Measurements from ENCODE around the gene CAVIN1.
"Not testable (repeated sequence)": the region's sequence is repeated elsewhere in the genome, so short reads cannot be mapped to it uniquely, and the experiment has no call there.

The CAVIN1 gene

GRCh38 chr17:42405076-42405475 is 18.0 kb downstream of the CAVIN1 start:
- no peak for DNase-seq (ENCODE audit: low spot score)

GRCh38 chr17:42404326-42405055 is 18.6 kb downstream of the CAVIN1 start:
- DNase-seq (ENCODE audit: low spot score), result no peak

- no peak for DNase-seq (ENCODE audit: low spot score)
These were observed 19.9 kb downstream of the CAVIN1 start for GRCh38 chr17:42403150-42403549.

GRCh38 chr17:42402117-42402516 is 20.9 kb downstream of the CAVIN1 start:
- no peak for DNase-seq (ENCODE audit: low spot score)

GRCh38 chr17:42400844-42401375 is 22.1 kb downstream of the CAVIN1 start:
- DNase-seq (ENCODE audit: low spot score), result not testable (repeated sequence)

- no peak for DNase-seq (ENCODE audit: low spot score)
These were observed 22.9 kb downstream of the CAVIN1 start for GRCh38 chr17:42399948-42400843.

- DNase-seq (ENCODE audit: low spot score), result no peak
These were observed 23.9 kb downstream of the CAVIN1 start for GRCh38 chr17:42399121-42399520.

- DNase-seq (ENCODE audit: low spot score), result not testable (repeated sequence)
These were observed 27.5 kb downstream of the CAVIN1 start for GRCh38 chr17:42395601-42396000.

- no peak for DNase-seq (ENCODE audit: low spot score)
These were observed 28.2 kb downstream of the CAVIN1 start for GRCh38 chr17:42394838-42395237.

- no peak for DNase-seq (ENCODE audit: low spot score)
These were observed 30.2 kb downstream of the CAVIN1 start for GRCh38 chr17:42392692-42393415.

- DNase-seq (ENCODE audit: low spot score), result not testable (repeated sequence)
These were observed 31.6 kb downstream of the CAVIN1 start for GRCh38 chr17:42391439-42391838.

GRCh38 chr17:42389899-42390298 is 33.2 kb downstream of the CAVIN1 start:
- no peak for DNase-seq (ENCODE audit: low spot score)

GRCh38 chr17:42389135-42389417 is 34.0 kb downstream of the CAVIN1 start:
- no peak for DNase-seq (ENCODE audit: low spot score)

- peak; percentile 98 for DNase-seq (ENCODE audit: low spot score)
These were observed 34.5 kb downstream of the CAVIN1 start, which contains the start of gene STAT3 for GRCh38 chr17:42388381-42389134. TSS of gene STAT3 (minus strand) at chr17:42388442. CDS start at chr17:42348516, 39,926 bp downstream.

GRCh38 chr17:42387661-42388380 is 35.2 kb downstream of the CAVIN1 start:
- DNase-seq (ENCODE audit: low spot score), result peak; percentile 35

- peak; percentile 60 for DNase-seq (ENCODE audit: low spot score)
These were observed 36.0 kb downstream of the CAVIN1 start for GRCh38 chr17:42386777-42387657.

- DNase-seq (ENCODE audit: low spot score), result no peak
These were observed 41.2 kb downstream of the CAVIN1 start for GRCh38 chr17:42381898-42382297.

- DNase-seq (ENCODE audit: low spot score), result no peak
These were observed 42.1 kb downstream of the CAVIN1 start for GRCh38 chr17:42380935-42381334.

- DNase-seq (ENCODE audit: low spot score), result no peak
These were observed 44.0 kb downstream of the CAVIN1 start for GRCh38 chr17:42378959-42379594.

Measured in GM03348 (cell line).